Umbilical cord (tissue), 1 donor: ENCODE results near the gene LIMK1. TPM values are rescaled to one million over a fixed set of nuclear protein-coding genes. Genes with fewer than 3 reads are reported as not detected.

Source experiments
- total RNA-seq: library from RNA; depleted of rRNA; stranded (reverse); fragments of >200 nt; gene quantifications from one replicate; pipeline ENCODE4 v1.2.3, GENCODE V29; 2014; ENCODE audit warnings: low replicate concordance; ENCODE audit not compliant: insufficient read depth

Gene LIMK1
- total RNA-seq, 1 donor from 2014 or later = 11.3 TPM

Other genes with a start within 250 kb of the LIMK1 start
- not detected for gene METTL27, start 241.3 kb upstream of the LIMK1 start, total RNA-seq
- gene TMEM270, start 222.6 kb upstream of the LIMK1 start, total RNA-seq = not detected
- 583 TPM for gene ELN, start 55.6 kb upstream of the LIMK1 start, total RNA-seq
- 171 TPM for gene EIF4H, start 90.6 kb downstream of the LIMK1 start, total RNA-seq
- gene LAT2, start 126.2 kb downstream of the LIMK1 start, total RNA-seq = 5.3 TPM
- gene RFC2, start 170.6 kb downstream of the LIMK1 start, total RNA-seq = 29.1 TPM
- 45.0 TPM for gene CLIP2, start 205.6 kb downstream of the LIMK1 start, total RNA-seq